Heart right ventricle (tissue), 16 donors: ENCODE results near the gene SRCAP. TPM values are rescaled to one million over a fixed set of nuclear protein-coding genes. Genes with fewer than 3 reads are reported as not detected.

Experiments
- ATAC-seq, 8 donors: fragments of 200-7000 bp; cut with Tn5 transposase; one replicate each; pipeline ENCODE4 v1.9.1; 2020; ENCODE audit warnings: mild to moderate bottlenecking in 8 of 8, moderate library complexity in 8 of 8, moderate number of reproducible peaks in 1 of 8
- DNase-seq, 2 donors: peaks; one replicate each; pipeline ENCODE4 v3.0.0-alpha.2; 2020
- H3K27ac ChIP-seq, 10 donors: fragments of 200-600 bp; sonication (generic) in 2 of 10; one replicate each; pipeline versions ENCODE4 v1.5.0 to v1.8.0; 2020 to 2022; ENCODE audit warnings: mild to moderate bottlenecking in 3 of 10
- H3K27me3 ChIP-seq, 7 donors: fragments of 200-600 bp; one replicate each; pipeline ENCODE4 v1.8.0; 2021 to 2022; ENCODE audit warnings: mild to moderate bottlenecking in 2 of 7
- H3K36me3 ChIP-seq, 9 donors: fragments of 200-600 bp; sonication (generic) in 1 of 9; one replicate each; pipeline versions ENCODE4 v1.5.0 to v1.8.0; 2020 to 2022; ENCODE audit warnings: mild to moderate bottlenecking in 2 of 9
- H3K4me1 ChIP-seq, 9 donors: fragments of 200-600 bp; sonication (generic) in 1 of 9; one replicate each; pipeline versions ENCODE4 v1.5.0 to v1.8.0; 2020 to 2022; ENCODE audit warnings: mild to moderate bottlenecking in 4 of 9
- H3K4me3 ChIP-seq, 10 donors: fragments of 200-600 bp; sonication (generic) in 2 of 10; one replicate each; pipeline versions ENCODE4 v1.5.0 to v1.8.0; 2020 to 2022; ENCODE audit warnings: mild to moderate bottlenecking in 7 of 10, moderate library complexity in 2 of 10
- H3K9me3 ChIP-seq, 11 donors: fragments of 200-600 bp in 10 of 11; sonication (generic) in 2 of 11; one replicate each; pipeline versions ENCODE4 v1.5.0 to v1.8.0; 2013 to 2022; ENCODE audit warnings: mild to moderate bottlenecking in 2 of 11, control low read depth in 1 of 11, moderate library complexity in 1 of 11
- CTCF ChIP-seq, 9 donors: fragments of 200-600 bp; sonication (generic) in 2 of 9; IDR thresholded peaks; one replicate each; pipeline versions ENCODE4 v1.5.0 to v1.8.0; 2021 to 2022; ENCODE audit warnings: antibody characterized with exemption in 9 of 9, mild to moderate bottlenecking in 5 of 9, moderate library complexity in 1 of 9
- WGBS, 2 donors: extraction: QIAGEN DNeasy Blood & Tissue Kit; methylation state at CpG; one replicate each; pipeline ENCODE4 v1.1.7; 2013; ENCODE audit warnings: inconsistent platforms in 1 of 2; 5-methylcytosine and 5-hydroxymethylcytosine counted together
- intact Hi-C, 10 donors: fragments of 100-400 bp; cut with DNase I; formaldehyde crosslinking; loops; one replicate each; pipeline versions ENCODE4 v1.11.1 to v1.14.2; 2022
- polyA plus RNA-seq, 2 donors: library from polyadenylated mRNA; stranded (reverse); fragments of 200-250 nt; gene quantifications; one replicate each; pipeline ENCODE4 v1.2.3, GENCODE V29; 2013
- total RNA-seq, 10 donors: library from RNA; stranded (reverse); fragmentation: NEBNext Ultra II Directional in 3 of 10; extraction: Animal tissue kit (Norgen Biotek cat#: 25700) in 3 of 10; gene quantifications; one replicate each; pipeline versions ENCODE4 v1.2.1 to v1.2.4, GENCODE V29; 2021 to 2023
- donor health status: Arrhythmogenic right ventricular cardiomyopathy.
- donor health status: ischemic (EF 13 %, LVEDD 7.1; RV severe dilation, severe dysfunction).
- donor health status: healthy with polysubstance abuse.
- donor health status: DM: no; HTN: yes; CAD: no.
- donor health status: DM: no; HTN: no; CAD: no.
- donor health status: ischemic (EF 25% LVEDD 6.9; RV normal size, moderate dysfunction).
- donor health status: ischemic (EF 25% LVEDD 5.7; RV mildly dilated, moderate dysfunction).
- donor health status: healthy.
- donor health status: DM: yes; HTN: yes; CAD: no.
- donor health status: Ischemic cardiomyopathy.
- donor health status: ischemic (EF 35%, LVEDD 5.7; RV mildly dilated, moderate dysfunction).
- donor health status: nonischemic (EF 11% LVEDD 7.7; RV severe dilation, severe dysfunction).
- donor health status: DM: yes; HTN: yes; CAD: no.
- donor health status: PGD.
- donor health status: ischemic (EF 29% LVEDD 5.4; RV normal size, mild dysfunction).
- donor health status: nonischemic (EF 23%, LVEDD 6.1; RV moderate dilation, normal function).

Gene SRCAP
- total and polyA plus RNA-seq, 12 donors: 2.6 to 60.6 (median 45.4) TPM

- TF ChIP-seq CTCF (IDR thresholded peaks at IDR 0.05): no peak
- H3K36me3 ChIP-seq: peaks cover 0 to 47% (median 22%) of the 10 kb centered on the region in 9 donors
- no peaks in the 10 kb centered on the region for H3K27me3 ChIP-seq
- DNase-seq (no peak), ATAC-seq (no peak)
- peaks cover 9 to 46% (median 30%) of the 10 kb centered on the region in 9 donors for H3K4me1 ChIP-seq
- H3K9me3 ChIP-seq: no peaks in the 10 kb centered on the region
- intact Hi-C loops: loop anchor here in 1 of 10 donors (5.0 kb wide), 1 partner anchor 34 kb away; no protein-coding TSS in a partner anchor
- 84% methylated on average over 14 of the region's 14 CpGs for WGBS, 2 donors
- H3K4me3 ChIP-seq: no peak overlapping the region
- H3K27ac ChIP-seq: peak overlapping the region in 2 of 10 donors; percentile 10 to 36
These were observed 79.7 kb downstream of the SRCAP start for GRCh38 chr16:30778549-30779244.

GRCh38 chr16:30779596-30779995 lies 80.6 kb downstream of the SRCAP start:
- DNase-seq (no peak), ATAC-seq (no peak)
- H3K4me1 ChIP-seq: peaks cover 4 to 37% (median 23%) of the 10 kb centered on the region in 9 donors
- H3K9me3 ChIP-seq: no peaks in the 10 kb centered on the region
- no peak overlapping the region for H3K4me3 ChIP-seq
- WGBS, 2 donors: 86 to 91% methylated on average over 6 of the region's 6 CpGs
- no peaks in the 10 kb centered on the region for H3K27me3 ChIP-seq
- H3K27ac ChIP-seq: no peak overlapping the region
- no peak for TF ChIP-seq CTCF (IDR thresholded peaks at IDR 0.05)
- H3K36me3 ChIP-seq: peaks cover 0 to 43% (median 16%) of the 10 kb centered on the region in 9 donors
- intact Hi-C loops: loop anchor here in 1 of 10 donors (5.0 kb wide), 1 partner anchor 33 kb away; no protein-coding TSS in a partner anchor

GRCh38 chr16:30780021-30780420 lies 81.0 kb downstream of the SRCAP start:
- no peak for TF ChIP-seq CTCF (IDR thresholded peaks at IDR 0.05)
- intact Hi-C loops: no loop called here
- 87 to 90% methylated on average over 3 of the region's 3 CpGs for WGBS, 2 donors

GRCh38 chr16:30780549-30780948 lies 81.6 kb downstream of the SRCAP start:
- DNase-seq (no peak), ATAC-seq (no peak)
- H3K4me1 ChIP-seq: peaks cover 0 to 38% (median 24%) of the 10 kb centered on the region in 9 donors
- H3K9me3 ChIP-seq: no peaks in the 10 kb centered on the region
- 79 to 91% methylated on average over 4 of the region's 4 CpGs for WGBS, 2 donors
- intact Hi-C loops: no loop called here
- H3K27me3 ChIP-seq: no peaks in the 10 kb centered on the region
- no peak overlapping the region for H3K4me3 ChIP-seq
- no peak for TF ChIP-seq CTCF (IDR thresholded peaks at IDR 0.05)
- H3K36me3 ChIP-seq: peaks cover 0 to 43% (median 16%) of the 10 kb centered on the region in 9 donors
- H3K27ac ChIP-seq: no peak overlapping the region

More at GRCh38 chr16:30780021-30780420, 81.0 kb downstream of the SRCAP start:
- no peak overlapping the region for H3K27ac ChIP-seq
- H3K27me3 ChIP-seq: no peaks in the 10 kb centered on the region
- peaks cover 0 to 43% (median 16%) of the 10 kb centered on the region in 9 donors for H3K36me3 ChIP-seq
- no peak overlapping the region for H3K4me3 ChIP-seq
- no peaks in the 10 kb centered on the region for H3K9me3 ChIP-seq
- DNase-seq (no peak), ATAC-seq (no peak)
- H3K4me1 ChIP-seq: peaks cover under 1 to 35% (median 20%) of the 10 kb centered on the region in 9 donors
